K562 (cell line): Measurements from ENCODE around the gene ARFGEF2. TPM values are rescaled to one million over a fixed set of nuclear protein-coding genes. Genes with fewer than 3 reads are reported as not detected.
A peak's percentile ranks its signal among the peaks of the same experiment; 100 is the strongest.

Experiments
- ATAC-seq: fragments of 200-7000 bp; cut with Tn5 transposase; 3 replicates; pipeline ENCODE4 v1.9.1; 2020; ENCODE audit warnings: moderate library complexity
- BruUV-seq: library from RNA; stranded (reverse); fragments of 400-500 nt; replicated peaks from 2 replicates; lab custom pipeline; 2021; lab: Mats Ljungman, UMichigan
- CTCF ChIA-PET: fragments of 300-600 bp; formaldehyde crosslinking; extraction: SDS; loops from one replicate; lab custom pipeline; 2021; ENCODE audit warnings: low intra/inter-chr PET ratio; lab: Yijun Ruan, JAX
- POLR2A ChIA-PET: fragments of 300-600, 350-650 bp; sonication (Branson Sonifier 250); formaldehyde crosslinking; extraction: SDS; loops from one replicate; lab custom pipeline; 2021; ENCODE audit warnings: antibody characterized with exemption, inconsistent platforms; lab: Yijun Ruan, JAX
- DNase-seq, 4 experiments: peaks; one replicate each; pipeline versions ENCODE4 v3.0.0 to v3.0.0-alpha.2; 2011 to 2018; ENCODE audit warnings: low spot score in 3 of 4, mixed read lengths in 3 of 4; ENCODE audit errors: extremely low read depth in 1 of 4
- FAIRE-seq: peaks from 2 replicates; lab custom pipeline; 2011; peaks lifted over from hg19 to GRCh38; lab: Jason Lieb, UNC
- H2AFZ ChIP-seq: 2 replicates; pipeline ENCODE4 v1.6.0; 2011; ENCODE audit warnings: low read depth, low read length, control low read depth, inconsistent platforms
- H3K27ac ChIP-seq: fragments of 200-600 bp; 3 replicates; pipeline ENCODE4 v1.8.0; 2011; ENCODE audit warnings: low read depth, mild to moderate bottlenecking, control low read depth, inconsistent platforms, low read length, moderate library complexity, mixed read lengths; ENCODE audit errors: extremely low read depth
- H3K27me3 ChIP-seq, 2 experiments: fragments of 300-600 bp in 1 of 2; 2 replicates in 1 of 2; 3 replicates in 1 of 2; pipeline versions ENCODE4 v1.6.0 to v1.8.0; 2011; ENCODE audit warnings: inconsistent platforms in 2 of 2, low read length in 2 of 2, mild to moderate bottlenecking in 1 of 2, mixed read lengths in 1 of 2, moderate library complexity in 1 of 2; ENCODE audit not compliant: control insufficient read depth in 2 of 2, insufficient read depth in 2 of 2
- H3K36me3 ChIP-seq: fragments of 300-600 bp; 3 replicates; pipeline ENCODE4 v1.8.0; 2011; ENCODE audit warnings: mild to moderate bottlenecking, low read length, inconsistent platforms; ENCODE audit not compliant: control insufficient read depth, insufficient read depth
- H3K4me1 ChIP-seq, 2 experiments: fragments of 200-600 bp in 1 of 2; replicated peaks in 1 of 2; 2 replicates in 1 of 2; 3 replicates in 1 of 2; pipeline versions ENCODE4 v1.5.1 to v1.8.0; 2011; ENCODE audit warnings: inconsistent platforms in 2 of 2, low read length in 2 of 2, mild to moderate bottlenecking in 1 of 2, mixed read lengths in 1 of 2, moderate library complexity in 1 of 2; ENCODE audit not compliant: control insufficient read depth in 2 of 2, insufficient read depth in 2 of 2
- H3K4me2 ChIP-seq: 2 replicates; pipeline ENCODE4 v1.6.1; 2011; ENCODE audit warnings: low read length, control low read depth, inconsistent platforms, mixed read lengths; ENCODE audit not compliant: insufficient read depth
- H3K4me3 ChIP-seq: fragments of 200-600 bp; sonication (generic), shearing (Covaris generic); 2 replicates; pipeline ENCODE4 v1.5.1; 2016; ENCODE audit warnings: control low read depth, inconsistent platforms
- H3K79me2 ChIP-seq: fragments of 200-600 bp; 3 replicates; pipeline ENCODE4 v1.8.0; 2011; ENCODE audit warnings: low read length, inconsistent platforms; ENCODE audit not compliant: control insufficient read depth, insufficient read depth
- H3K9ac ChIP-seq, 2 experiments: 2 replicates each; pipeline versions ENCODE4 v1.6.0 to v1.6.1; 2011; ENCODE audit warnings: low read depth in 2 of 2, low read length in 2 of 2, control low read depth in 1 of 2, inconsistent platforms in 1 of 2, mild to moderate bottlenecking in 1 of 2, mixed read lengths in 1 of 2; ENCODE audit not compliant: insufficient read depth in 1 of 2
- H3K9me1 ChIP-seq: one replicate; pipeline ENCODE4 v1.6.0; 2011; ENCODE audit warnings: inconsistent platforms, mild to moderate bottlenecking, low read length, moderate library complexity; ENCODE audit not compliant: control insufficient read depth, insufficient read depth
- H3K9me3 ChIP-seq: replicated peaks from 2 replicates; pipeline ENCODE4 v1.5.1; 2011; ENCODE audit warnings: low read depth, low read length, inconsistent platforms; ENCODE audit not compliant: control insufficient read depth, insufficient read depth
- H4K20me1 ChIP-seq: replicated peaks from 2 replicates; pipeline ENCODE4 v1.6.1; 2011; ENCODE audit warnings: low read length, inconsistent platforms, mixed read lengths; ENCODE audit not compliant: control insufficient read depth, insufficient read depth
- PHTF2 ChIP-seq: fragments of 250-450 bp; sonication (Bioruptor Pico); IDR thresholded peaks from 2 replicates; pipeline ENCODE4 v1.5.0; 2021; ENCODE audit warnings: mild to moderate bottlenecking
- WGBS: fragments of 100-300 bp; shearing (Covaris generic); methylation state at CpG from one replicate; pipeline ENCODE4 v1.1.6; 2016; ENCODE audit warnings: low coverage, mixed read lengths; ENCODE audit not compliant: insufficient coverage; ENCODE audit errors: missing lambda C conversion rate; 5-methylcytosine and 5-hydroxymethylcytosine counted together
- in situ Hi-C: fragments of 300-500 bp; cut with MboI; formaldehyde crosslinking; loops from 4 replicates; pipeline ENCODE4 v1.15.0; 2018; ENCODE audit warnings: inconsistent platforms, mixed read lengths
- intact Hi-C: fragments of 100-400 bp; cut with micrococcal nuclease; formaldehyde crosslinking; loops from 2 replicates; pipeline ENCODE4 v1.14.2; 2022
- polyA plus RNA-seq, 8 experiments: library from polyadenylated mRNA; depleted of rRNA in 4 of 8; stranded (reverse) in 5 of 8; unstranded in 3 of 8; fragments of >200 nt; fragmentation: Nextera tagmentation in 2 of 8; fragmentation: Illumina TruSeq in 1 of 8; extraction: Ambion mirVana in 2 of 8; extraction: Trizol in 1 of 8; gene quantifications; 2 replicates each; pipeline versions ENCODE4 v1.2.1 to v1.2.3, GENCODE V29; 2011 to 2014; ENCODE audit warnings: inconsistent platforms in 1 of 8, missing spikeins in 1 of 8
- total RNA-seq, 7 experiments: library from RNA; depleted of rRNA in 6 of 7; stranded (reverse); fragments of >200 nt in 6 of 7; fragmentation: Illumina TruSeq in 2 of 7; extraction: Trizol in 2 of 7; gene quantifications; 2 replicates each; pipeline versions ENCODE4 v1.2.1 to v1.2.3, GENCODE V29; 2011 to 2021; ENCODE audit warnings: low replicate concordance in 1 of 7
- TF ChIP-seq, protein P1 (sequence below), 3 experiments: fragments of 200-800 bp in 1 of 3; fragments of 250-450 bp in 1 of 3; fragments of 450-650 bp in 1 of 3; sonication (Bioruptor Pico) in 1 of 3; sonication (Bioruptor generic) in 1 of 3; formaldehyde crosslinking in 1 of 3; IDR thresholded peaks; 2 replicates each; pipeline versions ENCODE4 v1.6.1 to v1.8.0; 2016 to 2022; ENCODE audit warnings: mild to moderate bottlenecking in 2 of 3, missing genetic modification characterization in 2 of 3, missing compliant biosample characterization in 1 of 3, moderate library complexity in 1 of 3
- TF ChIP-seq, protein P2 (sequence below): IDR thresholded peaks from 2 replicates; pipeline ENCODE4 v1.6.1; 2016; ENCODE audit warnings: missing genetic modification characterization, missing compliant biosample characterization

The ARFGEF2 gene
- total and polyA plus RNA-seq, 9 of the 15 experiments (the other 6 are each of a cell fraction or from before 2014, with no cell fraction given): 4.2 to 18.8 (median 13.7) TPM

DNA sequence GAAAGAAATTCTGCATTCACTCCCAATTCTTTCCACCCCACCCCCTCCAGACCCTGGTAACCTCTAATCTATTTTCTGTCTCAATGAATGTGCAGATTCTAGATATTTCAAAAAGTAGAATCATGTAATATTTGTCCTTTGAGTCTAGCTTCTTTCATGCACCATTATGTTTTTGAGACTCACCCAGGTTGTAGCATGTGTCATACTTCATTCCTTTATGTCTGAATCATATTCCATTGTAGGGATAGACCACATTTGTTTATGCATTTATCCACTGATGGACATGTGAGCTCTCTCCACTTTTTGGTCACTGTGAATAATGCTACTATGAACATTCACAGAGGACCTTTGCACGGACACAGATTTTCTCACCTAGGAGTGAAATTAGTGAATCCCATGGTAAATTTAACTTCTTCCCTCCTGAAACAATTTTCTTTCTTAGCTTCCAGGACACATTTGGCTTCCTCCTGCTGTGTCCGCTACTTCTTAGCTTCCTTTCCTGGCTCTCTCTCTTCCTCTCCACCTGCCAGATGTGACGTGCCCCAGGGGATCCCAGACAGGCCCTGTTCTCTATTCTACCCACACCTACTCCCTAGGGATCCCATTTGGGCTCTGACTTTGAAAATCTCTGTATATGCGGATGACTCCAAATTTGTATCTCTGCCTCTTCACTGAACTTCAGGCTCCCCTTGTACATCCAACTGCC is 24.1 kb upstream of the ARFGEF2 start:
- Histone ChIP-seq H3K36me3 (no peaks in the 10 kb centered on the region), H4K20me1 (no peaks in the 10 kb centered on the region), H2AFZ (no peak overlapping the region), H3K4me3 (no peak overlapping the region), H3K9me1 (no peaks in the 10 kb centered on the region), H3K9ac (no peak overlapping the region), H3K9me3 (no peaks in the 10 kb centered on the region), H3K27me3 (peaks cover 20 to 35% of the 10 kb centered on the region in 2 experiments), H3K79me2 (no peaks in the 10 kb centered on the region), H3K4me1 (no peaks in the 10 kb centered on the region), H3K4me2 (no peak overlapping the region), H3K27ac (no peak overlapping the region)
- in situ Hi-C loops (no loop called here), intact Hi-C loops (no loop called here)
- no peak for ATAC-seq
- DNase-seq: no peak
- BruUV-seq: no TSS peak
- 7% methylated on average over 4 of the region's 4 CpGs for WGBS
- ChIA-PET POLR2A (interaction anchor here (1.6 kb wide), 1 partner anchor 10 kb away, joined by 5 read pairs; no protein-coding TSS in a partner anchor), CTCF (interaction anchor here (0.7 kb wide), 1 partner anchor 9 kb away, joined by 3 read pairs; no protein-coding TSS in a partner anchor)
- TF ChIP-seq PHTF2 (CRISPR knock-in tag): no peak
- TF ChIP-seq, protein P1, sequence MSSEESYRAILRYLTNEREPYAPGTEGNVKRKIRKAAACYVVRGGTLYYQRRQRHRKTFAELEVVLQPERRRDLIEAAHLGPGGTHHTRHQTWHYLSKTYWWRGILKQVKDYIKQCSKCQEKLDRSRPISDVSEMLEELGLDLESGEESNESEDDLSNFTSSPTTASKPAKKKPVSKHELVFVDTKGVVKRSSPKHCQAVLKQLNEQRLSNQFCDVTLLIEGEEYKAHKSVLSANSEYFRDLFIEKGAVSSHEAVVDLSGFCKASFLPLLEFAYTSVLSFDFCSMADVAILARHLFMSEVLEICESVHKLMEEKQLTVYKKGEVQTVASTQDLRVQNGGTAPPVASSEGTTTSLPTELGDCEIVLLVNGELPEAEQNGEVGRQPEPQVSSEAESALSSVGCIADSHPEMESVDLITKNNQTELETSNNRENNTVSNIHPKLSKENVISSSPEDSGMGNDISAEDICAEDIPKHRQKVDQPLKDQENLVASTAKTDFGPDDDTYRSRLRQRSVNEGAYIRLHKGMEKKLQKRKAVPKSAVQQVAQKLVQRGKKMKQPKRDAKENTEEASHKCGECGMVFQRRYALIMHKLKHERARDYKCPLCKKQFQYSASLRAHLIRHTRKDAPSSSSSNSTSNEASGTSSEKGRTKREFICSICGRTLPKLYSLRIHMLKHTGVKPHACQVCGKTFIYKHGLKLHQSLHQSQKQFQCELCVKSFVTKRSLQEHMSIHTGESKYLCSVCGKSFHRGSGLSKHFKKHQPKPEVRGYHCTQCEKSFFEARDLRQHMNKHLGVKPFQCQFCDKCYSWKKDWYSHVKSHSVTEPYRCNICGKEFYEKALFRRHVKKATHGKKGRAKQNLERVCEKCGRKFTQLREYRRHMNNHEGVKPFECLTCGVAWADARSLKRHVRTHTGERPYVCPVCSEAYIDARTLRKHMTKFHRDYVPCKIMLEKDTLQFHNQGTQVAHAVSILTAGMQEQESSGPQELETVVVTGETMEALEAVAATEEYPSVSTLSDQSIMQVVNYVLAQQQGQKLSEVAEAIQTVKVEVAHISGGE (CRISPR knock-in tag; IDR thresholded peaks at IDR 0.05): peak in 1 of 3 experiments; percentile 47; a peak in 1 of 6 replicates
- TF ChIP-seq, protein P2, sequence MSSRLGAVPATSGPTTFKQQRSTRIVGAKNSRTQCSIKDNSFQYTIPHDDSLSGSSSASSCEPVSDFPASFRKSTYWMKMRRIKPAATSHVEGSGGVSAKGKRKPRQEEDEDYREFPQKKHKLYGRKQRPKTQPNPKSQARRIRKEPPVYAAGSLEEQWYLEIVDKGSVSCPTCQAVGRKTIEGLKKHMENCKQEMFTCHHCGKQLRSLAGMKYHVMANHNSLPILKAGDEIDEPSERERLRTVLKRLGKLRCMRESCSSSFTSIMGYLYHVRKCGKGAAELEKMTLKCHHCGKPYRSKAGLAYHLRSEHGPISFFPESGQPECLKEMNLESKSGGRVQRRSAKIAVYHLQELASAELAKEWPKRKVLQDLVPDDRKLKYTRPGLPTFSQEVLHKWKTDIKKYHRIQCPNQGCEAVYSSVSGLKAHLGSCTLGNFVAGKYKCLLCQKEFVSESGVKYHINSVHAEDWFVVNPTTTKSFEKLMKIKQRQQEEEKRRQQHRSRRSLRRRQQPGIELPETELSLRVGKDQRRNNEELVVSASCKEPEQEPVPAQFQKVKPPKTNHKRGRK (tag): peak; percentile 87; the same call in 1 of the 2 replicates
- no peak for FAIRE-seq
